OCI-LY7 (cell line): ENCODE measurements around the gene AKAP9. TPM values are rescaled to one million over a fixed set of nuclear protein-coding genes. Genes with fewer than 3 reads are reported as not detected.
"Not testable (repeated sequence)": the region's sequence is repeated elsewhere in the genome, so short reads cannot be mapped to it uniquely, and the experiment has no call there.

ENCODE experiments used
- BruUV-seq: library from RNA; stranded (reverse); fragments of 400-500 nt; replicated peaks from 2 replicates; lab custom pipeline; 2021; lab: Mats Ljungman, UMichigan
- CTCF ChIA-PET: fragments of 300-600 bp; sonication (Branson Sonifier 250); formaldehyde crosslinking; loops from one replicate; lab custom pipeline; 2022; ENCODE audit warnings: antibody characterized with exemption; ENCODE audit not compliant: unreplicated experiment; lab: Charles Lee
- POLR2A ChIA-PET: fragments of 300-600 bp; sonication (Branson Sonifier 250); formaldehyde crosslinking; loops from one replicate; lab custom pipeline; 2022; ENCODE audit warnings: antibody characterized with exemption; lab: Charles Lee
- DNase-seq: peaks from one replicate; pipeline ENCODE4 v3.0.0-alpha.2; 2015; ENCODE audit warnings: low spot score
- H2AFZ ChIP-seq: fragments of 200-600 bp; sonication (generic), shearing (Covaris generic); 2 replicates; pipeline ENCODE4 v1.6.1; 2014; ENCODE audit warnings: mild to moderate bottlenecking, antibody characterized with exemption, low read length, moderate library complexity
- H3K27ac ChIP-seq: fragments of 200-600 bp; sonication (generic); 2 replicates; pipeline ENCODE4 v1.5.1; 2014; ENCODE audit warnings: mixed run types, low read depth, mild to moderate bottlenecking, moderate library complexity, low read length, inconsistent platforms; ENCODE audit not compliant: poor library complexity, severe bottlenecking
- H3K36me3 ChIP-seq: fragments of 200-600 bp; sonication (generic); 2 replicates; pipeline ENCODE4 v1.6.1; 2014; ENCODE audit warnings: mild to moderate bottlenecking, antibody characterized with exemption, low read length, moderate library complexity, mixed read lengths; ENCODE audit not compliant: insufficient read depth
- H3K4me1 ChIP-seq: fragments of 200-600 bp; sonication (generic); 2 replicates; pipeline ENCODE4 v1.5.1; 2014; ENCODE audit warnings: mild to moderate bottlenecking, low read length; ENCODE audit not compliant: insufficient read depth, poor library complexity, severe bottlenecking
- H3K4me2 ChIP-seq: fragments of 200-600 bp; sonication (generic); 2 replicates; pipeline ENCODE4 v1.6.1; 2014; ENCODE audit warnings: mild to moderate bottlenecking, low read length
- H3K4me3 ChIP-seq: fragments of 200-600 bp; sonication (generic); 2 replicates; pipeline ENCODE4 v1.5.1; 2014; ENCODE audit warnings: mild to moderate bottlenecking, low read depth, low read length; ENCODE audit not compliant: poor library complexity, severe bottlenecking
- H3K79me2 ChIP-seq: fragments of 200-600 bp; sonication (generic); 2 replicates; pipeline ENCODE4 v1.6.1; 2016; ENCODE audit warnings: low read depth, mild to moderate bottlenecking, low read length, moderate library complexity, mixed read lengths; ENCODE audit not compliant: insufficient read depth
- H3K9me2 ChIP-seq: fragments of 200-600 bp; sonication (generic); 2 replicates; pipeline ENCODE4 v1.6.1; 2016; ENCODE audit warnings: mild to moderate bottlenecking, low read length, mixed read lengths; ENCODE audit not compliant: insufficient read depth
- H3K9me3 ChIP-seq: fragments of 200-600 bp; sonication (generic); 2 replicates; pipeline ENCODE4 v1.6.1; 2014; ENCODE audit warnings: mild to moderate bottlenecking, mixed run types, low read length, mixed read lengths
- H4K20me1 ChIP-seq: fragments of 200-600 bp; sonication (generic); 2 replicates; pipeline ENCODE4 v1.6.1; 2014; ENCODE audit warnings: mild to moderate bottlenecking, antibody characterized with exemption, low read length, moderate library complexity, mixed read lengths; ENCODE audit not compliant: insufficient read depth
- CTCF ChIP-seq: fragments of 200-600 bp; sonication (generic); conservative IDR thresholded peaks from 2 replicates; pipeline ENCODE4 v1.5.1; 2014; ENCODE audit warnings: mild to moderate bottlenecking, antibody characterized with exemption, low read length, moderate library complexity, mixed read lengths
- EZH2phosphoT487 ChIP-seq: fragments of 200-600 bp; sonication (generic); IDR thresholded peaks from 2 replicates; pipeline ENCODE4 v1.6.1; 2018; ENCODE audit warnings: low read depth, borderline replicate concordance, mild to moderate bottlenecking, mixed run types, antibody characterized with exemption, low read length, moderate library complexity, mixed read lengths
- intact Hi-C: fragments of 100-400 bp; cut with micrococcal nuclease; formaldehyde crosslinking; loops from one replicate; pipeline ENCODE4 v1.10.0; 2022; ENCODE audit not compliant: unreplicated experiment
- total RNA-seq, 2 experiments: library from RNA; depleted of rRNA in 1 of 2; stranded (reverse); fragments of >200 nt in 1 of 2; shearing (Covaris generic) in 1 of 2; gene quantifications; 2 replicates each; pipeline ENCODE4 v1.2.3, GENCODE V29; 2014 to 2022

AKAP9 gene
- total RNA-seq, 2 experiments from 2014 or later: 32.6 to 38.1 TPM

DNA sequence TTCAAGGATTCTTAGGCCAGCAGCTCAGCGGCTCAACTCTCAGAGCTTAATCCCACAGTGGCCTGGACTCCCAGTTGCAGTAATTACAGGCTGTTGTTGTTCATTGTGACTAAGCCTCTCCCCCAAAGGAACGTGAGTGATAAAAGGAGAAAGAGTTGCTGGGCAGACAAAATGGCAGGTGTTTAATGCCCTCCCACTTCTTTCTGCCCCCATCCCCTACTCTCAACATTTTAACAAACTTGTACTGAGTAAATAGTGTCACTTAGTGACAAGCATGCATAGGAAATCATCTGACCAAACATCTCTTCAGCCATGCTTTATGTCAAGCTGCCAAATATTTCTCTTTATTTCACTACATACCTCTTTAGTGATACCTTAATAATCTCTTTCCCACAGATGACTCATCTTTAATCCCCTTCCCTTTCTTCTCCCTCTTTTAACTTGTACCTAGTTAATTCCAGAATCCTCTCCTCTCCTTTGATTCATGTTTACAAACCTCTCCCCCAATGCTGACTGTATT is 47.8 kb upstream of the AKAP9 start:
- CTCF ChIA-PET: no interaction called here
- H3K4me1 ChIP-seq: no peaks in the 10 kb centered on the region
- POLR2A ChIA-PET: interaction anchor here (1.0 kb wide), 1 partner anchor 18 kb away, joined by 3 read pairs; no protein-coding TSS in a partner anchor
- no peaks in the 10 kb centered on the region for H3K9me3 ChIP-seq
- no peaks in the 10 kb centered on the region for H3K36me3 ChIP-seq
- no peaks in the 10 kb centered on the region for H3K79me2 ChIP-seq
- H4K20me1 ChIP-seq: no peaks in the 10 kb centered on the region
- no peak overlapping the region for H3K4me2 ChIP-seq
- no peak for DNase-seq
- no TSS peak for BruUV-seq
- H3K9me2 ChIP-seq: no peaks in the 10 kb centered on the region
- intact Hi-C loops: no loop called here
- no peak overlapping the region for H3K4me3 ChIP-seq
- TF ChIP-seq CTCF: no peak
- no peak for TF ChIP-seq EZH2phosphoT487
- no peak overlapping the region for H3K27ac ChIP-seq
- no peak overlapping the region for H2AFZ ChIP-seq

DNA sequence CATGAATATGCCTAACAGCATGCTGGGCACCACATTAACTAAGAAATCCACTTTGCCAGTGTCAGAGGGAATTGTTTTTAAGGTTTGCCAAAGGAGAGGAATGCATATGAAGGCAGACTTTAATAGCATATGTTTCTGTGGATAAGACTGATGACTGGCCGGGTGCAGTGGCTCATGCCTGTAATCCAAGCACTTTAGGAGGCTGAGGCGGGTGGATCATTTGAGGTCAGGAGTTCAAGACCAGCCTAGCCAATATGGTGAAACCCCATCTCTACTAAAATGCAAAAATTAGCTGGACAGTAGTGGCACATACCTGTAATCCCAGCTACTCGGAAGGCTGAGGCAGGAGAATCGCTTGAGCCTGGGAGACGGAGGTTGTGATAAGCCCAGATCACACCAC is 47.0 kb upstream of the AKAP9 start:
- H3K27ac ChIP-seq, H3K4me1 ChIP-seq, H3K36me3 ChIP-seq, H2AFZ ChIP-seq, CTCF ChIA-PET, DNase-seq, H3K9me3 ChIP-seq, BruUV-seq, H3K9me2 ChIP-seq, H3K79me2 ChIP-seq, H3K4me2 ChIP-seq, POLR2A ChIA-PET, intact Hi-C loops, H4K20me1 ChIP-seq, H3K4me3 ChIP-seq: not testable (repeated sequence)

- Histone ChIP-seq H3K9me2 (no peaks in the 10 kb centered on the region), H3K4me3 (no peak overlapping the region), H2AFZ (no peak overlapping the region), H4K20me1 (no peaks in the 10 kb centered on the region), H3K4me2 (no peak overlapping the region), H3K79me2 (no peaks in the 10 kb centered on the region), H3K9me3 (no peaks in the 10 kb centered on the region), H3K36me3 (no peaks in the 10 kb centered on the region), H3K4me1 (no peaks in the 10 kb centered on the region), H3K27ac (no peak overlapping the region)
- no peak for DNase-seq
- no TSS peak for BruUV-seq
- ChIA-PET CTCF (no interaction called here), POLR2A (interaction anchor here (0.6 to 1.0 kb wide), 2 partner anchors 15 to 27 kb away, joined by 3 read pairs; no protein-coding TSS in a partner anchor)
- intact Hi-C loops: no loop called here
- TF ChIP-seq EZH2phosphoT487 (no peak), CTCF (no peak)
Measured at GRCh38 chr7:91894781-91895480, 45.7 kb upstream of the AKAP9 start.
